HepG2 (cell line): ENCODE results near the gene PRKCE. TPM values are rescaled to one million over a fixed set of nuclear protein-coding genes. Genes with fewer than 3 reads are reported as not detected.

ENCODE experiments used
- ARNT2 ChIP-seq: sonication (generic); formaldehyde crosslinking; IDR thresholded peaks from 2 replicates; pipeline ENCODE4 v1.8.0; 2022; ENCODE audit warnings: mild to moderate bottlenecking, low read depth, missing genetic modification reagents, moderate library complexity
- BCL3 ChIP-seq: sonication (generic); formaldehyde crosslinking; IDR thresholded peaks from 2 replicates; pipeline ENCODE4 v1.5.1; 2020; ENCODE audit warnings: mild to moderate bottlenecking, missing genetic modification reagents, moderate library complexity
- GMEB1 ChIP-seq: sonication (generic); formaldehyde crosslinking; IDR thresholded peaks from 2 replicates; pipeline ENCODE4 v1.5.1; 2020; ENCODE audit warnings: missing genetic modification reagents, mild to moderate bottlenecking, borderline replicate concordance
- HNRNPK ChIP-seq: fragments of 200-400 bp; formaldehyde crosslinking; IDR thresholded peaks from 2 replicates; pipeline ENCODE4 v1.6.1; 2018; ENCODE audit warnings: low read length, low read depth, moderate library complexity, mild to moderate bottlenecking; ENCODE audit not compliant: poor library complexity, severe bottlenecking
- KDM3A ChIP-seq: IDR thresholded peaks from 2 replicates; pipeline ENCODE4 v1.6.1; 2018; ENCODE audit warnings: low read depth, missing compliant biosample characterization
- KDM5B ChIP-seq: sonication (generic); formaldehyde crosslinking; IDR thresholded peaks from 2 replicates; pipeline ENCODE4 v1.4.0; 2020; ENCODE audit warnings: missing genetic modification reagents, mild to moderate bottlenecking, borderline replicate concordance
- KLF15 ChIP-seq: sonication (generic); formaldehyde crosslinking; IDR thresholded peaks from 2 replicates; pipeline ENCODE4 v1.8.1; 2023; ENCODE audit warnings: borderline replicate concordance, mild to moderate bottlenecking, inconsistent platforms, missing genetic modification reagents, mixed read lengths
- KMT2B ChIP-seq: IDR thresholded peaks from 2 replicates; pipeline ENCODE4 v1.6.1; 2016; ENCODE audit warnings: missing genetic modification reagents, missing compliant biosample characterization
- NR2F1 ChIP-seq, 2 experiments: fragments of 450-650 bp in 1 of 2; formaldehyde crosslinking in 1 of 2; IDR thresholded peaks; 2 replicates each; pipeline versions ENCODE4 v1.5.0 to v1.6.1; 2016 to 2020; ENCODE audit warnings: mild to moderate bottlenecking in 1 of 2, missing compliant biosample characterization in 1 of 2, missing genetic modification reagents in 1 of 2, moderate library complexity in 1 of 2
- PATZ1 ChIP-seq: sonication (generic); formaldehyde crosslinking; IDR thresholded peaks from 2 replicates; pipeline ENCODE4 v1.4.0; 2020; ENCODE audit warnings: missing genetic modification reagents
- PHF8 ChIP-seq: sonication (generic); formaldehyde crosslinking; IDR thresholded peaks from 2 replicates; pipeline ENCODE4 v1.5.0; 2020; ENCODE audit warnings: missing genetic modification reagents
- ZBTB7B ChIP-seq: sonication (generic); formaldehyde crosslinking; IDR thresholded peaks from 2 replicates; pipeline ENCODE4 v1.4.0; 2020; ENCODE audit warnings: missing genetic modification reagents
- ZFP90 ChIP-seq: sonication (generic); formaldehyde crosslinking; IDR thresholded peaks from 2 replicates; pipeline ENCODE4 v1.8.0; 2022; ENCODE audit warnings: missing genetic modification reagents, mild to moderate bottlenecking, inconsistent platforms, borderline replicate concordance
- ZMAT3 ChIP-seq: sonication (generic); formaldehyde crosslinking; conservative IDR thresholded peaks from 2 replicates; pipeline ENCODE4 v1.7.0; 2021; ENCODE audit warnings: missing genetic modification reagents
- ZNF263 ChIP-seq: sonication (generic); formaldehyde crosslinking; IDR thresholded peaks from 2 replicates; pipeline ENCODE4 v1.4.0; 2020; ENCODE audit warnings: missing genetic modification reagents
- ZNF275 ChIP-seq: sonication (generic); formaldehyde crosslinking; IDR thresholded peaks from 2 replicates; pipeline ENCODE4 v1.8.0; 2022; ENCODE audit warnings: missing genetic modification reagents, mild to moderate bottlenecking, inconsistent platforms, borderline replicate concordance
- ZNF333 ChIP-seq: sonication (generic); formaldehyde crosslinking; IDR thresholded peaks from 2 replicates; pipeline ENCODE4 v1.4.0; 2020; ENCODE audit warnings: mild to moderate bottlenecking, missing genetic modification reagents, borderline replicate concordance
- ZNF33B ChIP-seq: sonication (generic); formaldehyde crosslinking; IDR thresholded peaks from 2 replicates; pipeline ENCODE4 v1.5.1; 2020; ENCODE audit warnings: mild to moderate bottlenecking, missing genetic modification reagents
- ZNF446 ChIP-seq: sonication (generic); formaldehyde crosslinking; IDR thresholded peaks from 2 replicates; pipeline ENCODE4 v1.5.0; 2020; ENCODE audit warnings: mild to moderate bottlenecking, missing genetic modification reagents
- ZNF564 ChIP-seq: sonication (generic); formaldehyde crosslinking; IDR thresholded peaks from 2 replicates; pipeline ENCODE4 v1.8.1; 2023; ENCODE audit warnings: mild to moderate bottlenecking, missing genetic modification reagents
- ZNF724P ChIP-seq: sonication (generic); formaldehyde crosslinking; IDR thresholded peaks from 2 replicates; pipeline ENCODE4 v1.8.0; 2022; ENCODE audit warnings: missing genetic modification reagents, borderline replicate concordance
- ZNF777 ChIP-seq: sonication (generic); formaldehyde crosslinking; IDR thresholded peaks from 2 replicates; pipeline ENCODE4 v1.4.0; 2020; ENCODE audit warnings: missing genetic modification reagents
- polyA plus RNA-seq, 8 experiments: library from polyadenylated mRNA; depleted of rRNA in 3 of 8; stranded (reverse) in 7 of 8; unstranded in 1 of 8; fragments of >200 nt; fragmentation: Illumina TruSeq in 4 of 8; extraction: Trizol in 4 of 8; gene quantifications; 2 replicates each; pipeline versions ENCODE4 v1.2.1 to v1.2.3, GENCODE V29; 2011 to 2016; ENCODE audit warnings: low read depth in 4 of 8, missing spikeins in 1 of 8, mixed read lengths in 1 of 8; ENCODE audit not compliant: insufficient read depth in 1 of 8
- total RNA-seq, 5 experiments: library from RNA; depleted of rRNA; stranded (reverse); fragments of >200 nt; fragmentation: Illumina TruSeq; extraction: Trizol; gene quantifications; 2 replicates each; pipeline ENCODE4 v1.2.3, GENCODE V29; 2016; ENCODE audit warnings: low read depth in 1 of 5

PRKCE gene
- total and polyA plus RNA-seq, 2 of the 13 experiments (the other 11 are each of a cell fraction or from before 2014, with no cell fraction given): 1.0 to 3.9 TPM

GRCh38 chr2:45651415-45652089, at the start of gene PRKCE (continued):
- TF ChIP-seq ZFP90 (CRISPR knock-in tag) (peak; percentile 8; the same call in 1 of the 2 replicates), PATZ1 (CRISPR knock-in tag) (no peak), ZNF777 (CRISPR knock-in tag) (peak; percentile 88), ZNF263 (CRISPR knock-in tag) (0 out of 2 replicates have a peak, but pooled peaks have one; percentile 10), ZNF446 (CRISPR knock-in tag) (0 out of 2 replicates have a peak, but pooled peaks have one; percentile 14), KLF15 (CRISPR knock-in tag) (no peak), HNRNPK (peak; percentile 33), PHF8 (peak; percentile 4; the same call in 1 of the 2 replicates), ARNT2 (CRISPR knock-in tag) (0 out of 2 replicates have a peak, but pooled peaks have one; percentile 48), NR2F1 (CRISPR knock-in tag; IDR thresholded peaks at IDR 0.05) (no peak), ZBTB7B (CRISPR knock-in tag) (no peak), ZMAT3 (0 out of 2 replicates have a peak, but pooled peaks have one; percentile 45), GMEB1 (CRISPR knock-in tag) (0 out of 2 replicates have a peak, but pooled peaks have one; percentile 20), KMT2B (CRISPR knock-in tag) (0 out of 2 replicates have a peak, but pooled peaks have one; percentile 34), ZNF33B (CRISPR knock-in tag) (no peak), KDM5B (CRISPR knock-in tag) (peak; percentile 23; the same call in 1 of the 2 replicates), ZNF564 (CRISPR knock-in tag) (0 out of 2 replicates have a peak, but pooled peaks have one; percentile 24), ZNF333 (CRISPR knock-in tag) (peak; percentile 76; the same call in 1 of the 2 replicates), ZNF724P (CRISPR knock-in tag) (0 out of 2 replicates have a peak, but pooled peaks have one; percentile 19), BCL3 (0 out of 2 replicates have a peak, but pooled peaks have one; percentile 21), ZNF275 (CRISPR knock-in tag) (peak; percentile 63; the same call in 1 of the 2 replicates), KDM3A (CRISPR knock-in tag) (0 out of 2 replicates have a peak, but pooled peaks have one; percentile 5)
